ENCODE results near the gene STAC2.
"Not testable (repeated sequence)": the region's sequence is repeated elsewhere in the genome, so short reads cannot be mapped to it uniquely, and the experiment has no call there.

STAC2 gene, protein sequence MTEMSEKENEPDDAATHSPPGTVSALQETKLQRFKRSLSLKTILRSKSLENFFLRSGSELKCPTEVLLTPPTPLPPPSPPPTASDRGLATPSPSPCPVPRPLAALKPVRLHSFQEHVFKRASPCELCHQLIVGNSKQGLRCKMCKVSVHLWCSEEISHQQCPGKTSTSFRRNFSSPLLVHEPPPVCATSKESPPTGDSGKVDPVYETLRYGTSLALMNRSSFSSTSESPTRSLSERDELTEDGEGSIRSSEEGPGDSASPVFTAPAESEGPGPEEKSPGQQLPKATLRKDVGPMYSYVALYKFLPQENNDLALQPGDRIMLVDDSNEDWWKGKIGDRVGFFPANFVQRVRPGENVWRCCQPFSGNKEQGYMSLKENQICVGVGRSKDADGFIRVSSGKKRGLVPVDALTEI

DNA sequence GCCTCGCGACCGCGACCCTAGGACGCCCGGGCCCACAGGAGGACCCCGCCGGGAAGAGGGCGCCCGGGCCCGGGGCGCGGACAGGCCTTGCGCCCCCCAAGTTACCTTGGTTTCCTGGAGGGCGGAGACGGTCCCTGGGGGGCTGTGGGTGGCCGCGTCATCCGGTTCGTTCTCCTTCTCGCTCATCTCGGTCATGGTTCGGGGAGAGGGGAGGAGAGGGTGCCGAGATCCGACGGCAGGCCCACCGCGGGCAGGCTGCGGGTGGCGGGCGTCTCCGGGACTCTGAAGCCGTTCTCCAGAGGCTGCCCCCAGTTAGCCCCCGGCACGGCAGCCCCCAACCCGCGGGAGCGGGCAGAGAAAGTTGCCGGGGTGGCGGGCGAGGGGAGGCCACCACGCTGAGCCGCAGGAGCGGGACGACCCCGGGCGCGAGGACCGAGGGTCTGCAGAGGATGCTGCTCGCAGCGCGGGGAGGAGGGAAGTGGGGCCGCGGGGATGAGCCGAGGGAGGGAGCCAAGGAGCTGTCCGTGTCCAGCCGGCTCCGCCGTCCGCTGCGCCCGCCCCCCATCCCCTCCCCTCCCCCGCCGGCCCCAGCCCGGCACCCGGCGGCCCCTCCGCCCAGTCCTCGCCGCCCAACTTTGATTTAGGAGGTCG lies at the start of gene STAC2:
STAC2 (minus strand) TSS at position 638 of the 651 bp plus-strand sequence; CDS start at position 195, 443 bp downstream.
- DNase-seq, result no peak

DNA sequence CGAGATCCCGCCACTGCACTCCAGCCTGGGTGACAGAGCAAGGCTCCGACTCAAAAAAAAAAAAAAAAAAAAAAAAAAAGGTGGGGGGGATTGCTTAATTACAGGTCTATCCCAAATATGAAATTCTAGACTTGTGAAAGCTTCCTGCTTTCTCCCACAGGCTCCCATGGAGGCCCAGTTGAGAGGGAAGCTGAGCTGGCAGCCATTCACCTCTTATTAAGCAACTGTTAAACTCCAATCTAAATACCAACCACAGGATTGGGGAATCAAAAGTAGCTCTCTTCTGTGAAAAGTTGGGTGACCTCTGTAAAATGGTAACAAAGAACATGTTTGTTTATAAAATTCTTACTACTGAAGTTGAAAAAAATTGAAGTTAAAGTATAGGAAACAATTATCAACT lies 45.8 kb upstream of the STAC2 start:
- DNase-seq, result no peak

DNA sequence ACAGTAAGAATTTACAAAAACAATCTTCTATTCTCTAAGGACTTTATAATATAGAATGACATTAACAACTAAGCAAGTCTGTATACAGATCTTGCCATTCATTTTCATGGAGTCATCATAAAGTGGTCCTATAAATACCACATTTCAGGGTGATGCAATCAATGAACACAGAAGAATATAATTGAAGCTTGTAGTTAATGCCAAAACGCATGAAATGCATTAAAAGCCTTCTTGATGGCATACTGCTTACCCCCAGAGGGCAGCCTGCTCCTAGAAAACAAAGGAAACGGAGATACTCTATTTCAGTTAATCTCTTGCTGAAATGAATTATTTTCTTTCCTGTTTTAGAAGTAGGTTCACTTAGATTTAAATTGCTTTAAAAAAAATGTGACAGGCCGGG lies 45.2 kb upstream of the STAC2 start:
- no peak for DNase-seq

DNA sequence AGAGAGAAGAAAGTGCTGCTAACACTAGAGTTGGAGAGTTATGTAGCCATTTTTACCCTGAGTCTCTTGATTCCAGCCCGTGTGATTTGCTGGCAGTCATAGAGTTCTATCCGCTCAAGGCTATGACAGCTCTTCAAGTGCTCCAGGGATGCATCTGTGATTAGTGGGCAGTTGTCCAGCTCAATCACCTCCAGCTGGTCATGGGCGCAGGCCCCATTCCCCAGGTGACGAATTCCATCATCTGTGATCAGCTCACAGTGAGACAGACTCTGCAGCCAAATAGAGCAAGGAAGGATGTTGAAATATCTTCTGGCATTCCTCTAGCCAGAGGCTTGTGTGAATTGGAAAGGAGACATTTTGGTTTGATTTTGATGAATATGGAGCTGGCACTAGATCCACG lies 38.4 kb upstream of the STAC2 start:
- DNase-seq, result no peak

DNA sequence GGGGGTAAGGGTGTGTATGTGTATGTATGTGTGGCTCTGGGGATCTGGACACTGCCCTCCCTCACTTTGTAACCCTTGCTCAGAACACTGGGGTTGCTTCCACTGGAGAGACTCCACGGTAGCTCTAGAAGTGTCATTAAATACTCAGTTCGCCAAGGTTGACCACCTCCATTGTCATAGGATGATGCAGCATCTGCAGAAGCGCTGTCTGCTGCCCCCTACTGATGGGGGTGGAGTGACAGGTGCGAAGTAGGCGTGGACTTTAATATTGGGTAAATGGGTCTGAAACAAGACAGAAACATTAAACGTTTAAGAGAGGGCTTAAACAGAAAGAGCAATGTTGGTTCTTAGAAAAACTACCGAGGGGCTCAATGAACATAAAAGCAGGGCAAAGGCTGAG lies 35.5 kb upstream of the STAC2 start:
- DNase-seq, result no peak

DNA sequence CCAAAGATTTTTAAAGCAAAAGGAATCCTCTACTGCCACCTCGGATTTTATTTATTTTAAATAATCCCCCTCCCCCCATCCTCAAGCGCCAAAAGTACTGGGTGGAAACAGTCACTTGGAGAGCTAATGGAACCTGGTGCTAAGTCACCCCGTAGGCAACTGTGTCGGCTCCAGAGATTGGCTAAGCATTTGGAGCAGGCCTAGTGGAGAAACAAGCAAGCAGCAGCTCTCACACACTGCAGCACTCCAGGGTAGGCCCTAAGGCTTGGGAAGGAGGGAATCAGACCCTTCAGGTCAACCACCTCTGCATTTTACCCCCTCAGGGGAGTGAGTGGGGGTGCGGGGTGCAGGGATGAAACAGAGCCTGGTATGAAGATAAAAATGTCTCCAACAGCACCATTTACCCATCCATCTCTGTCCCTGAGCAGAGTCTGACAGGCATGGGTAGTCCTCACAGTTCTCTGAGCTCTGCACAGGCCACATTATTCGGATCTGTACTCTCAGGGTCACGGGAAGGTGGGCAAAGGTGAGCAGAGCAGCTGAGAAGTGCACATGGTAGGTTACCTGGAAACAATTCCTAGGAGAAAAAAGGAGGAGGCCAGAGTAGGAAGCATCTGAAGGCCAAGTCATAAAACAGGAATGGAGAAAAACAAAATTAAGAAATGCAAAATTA lies 27.2 kb upstream of the STAC2 start:
- DNase-seq, result no peak

DNA sequence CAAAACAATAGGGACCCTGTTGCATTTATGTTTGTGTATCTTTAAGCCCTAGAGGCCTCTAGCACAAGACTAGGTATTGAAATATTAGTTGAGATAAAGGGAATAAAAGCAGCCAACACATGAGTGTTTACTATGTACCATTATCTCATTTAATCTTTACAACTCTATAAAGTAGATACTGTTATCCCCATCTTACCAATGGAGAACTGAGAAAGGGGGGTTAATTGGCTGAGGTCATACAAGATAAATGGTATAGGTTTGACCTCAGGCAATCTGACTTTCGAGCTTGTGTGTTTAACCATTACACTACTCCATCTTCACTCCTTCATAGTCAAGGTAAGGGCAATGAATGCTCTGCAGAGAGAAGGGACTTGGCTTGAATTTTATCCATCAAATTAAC lies 26.3 kb upstream of the STAC2 start:
- no peak for DNase-seq

DNA sequence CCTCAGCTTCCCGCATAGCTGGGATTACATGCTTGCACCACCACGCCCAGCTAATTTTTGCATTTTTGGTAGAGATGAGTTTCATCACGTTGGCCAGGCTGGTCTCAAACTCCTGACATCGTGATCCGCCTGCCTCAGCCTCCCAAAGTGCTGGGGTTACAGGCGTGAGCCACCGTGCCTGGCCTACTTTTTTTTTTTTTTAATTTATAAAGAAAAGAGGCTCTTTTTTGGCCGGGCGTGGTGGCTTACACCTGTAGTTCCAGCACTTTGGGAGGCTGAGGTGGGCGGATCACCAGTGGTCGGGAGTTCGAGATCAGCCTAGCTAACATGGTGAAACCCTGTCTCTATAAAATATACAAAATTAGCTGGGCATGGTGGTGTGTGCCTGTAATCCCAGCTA lies 24.3 kb upstream of the STAC2 start:
- not testable (repeated sequence) for DNase-seq

DNA sequence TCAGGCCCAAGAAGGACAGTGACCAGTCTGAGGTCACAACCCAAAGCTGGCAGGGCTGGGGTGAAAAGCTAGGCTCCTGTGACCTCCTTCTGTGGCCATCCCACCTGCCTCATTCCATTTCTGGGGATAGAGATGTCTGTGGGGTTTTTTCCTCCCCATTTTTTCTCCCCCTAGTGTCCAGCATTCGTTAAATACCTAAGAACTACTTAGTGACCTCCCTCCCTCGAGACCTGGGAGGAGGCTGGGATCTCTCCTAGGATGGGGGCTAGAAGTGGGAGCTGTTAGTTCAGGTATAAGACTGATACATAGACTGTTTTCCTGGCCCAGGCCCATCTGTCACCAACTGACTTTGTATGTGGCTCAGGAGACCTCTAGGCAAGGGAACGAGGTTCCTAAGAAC lies 20.5 kb upstream of the STAC2 start:
- DNase-seq, result no peak

DNA sequence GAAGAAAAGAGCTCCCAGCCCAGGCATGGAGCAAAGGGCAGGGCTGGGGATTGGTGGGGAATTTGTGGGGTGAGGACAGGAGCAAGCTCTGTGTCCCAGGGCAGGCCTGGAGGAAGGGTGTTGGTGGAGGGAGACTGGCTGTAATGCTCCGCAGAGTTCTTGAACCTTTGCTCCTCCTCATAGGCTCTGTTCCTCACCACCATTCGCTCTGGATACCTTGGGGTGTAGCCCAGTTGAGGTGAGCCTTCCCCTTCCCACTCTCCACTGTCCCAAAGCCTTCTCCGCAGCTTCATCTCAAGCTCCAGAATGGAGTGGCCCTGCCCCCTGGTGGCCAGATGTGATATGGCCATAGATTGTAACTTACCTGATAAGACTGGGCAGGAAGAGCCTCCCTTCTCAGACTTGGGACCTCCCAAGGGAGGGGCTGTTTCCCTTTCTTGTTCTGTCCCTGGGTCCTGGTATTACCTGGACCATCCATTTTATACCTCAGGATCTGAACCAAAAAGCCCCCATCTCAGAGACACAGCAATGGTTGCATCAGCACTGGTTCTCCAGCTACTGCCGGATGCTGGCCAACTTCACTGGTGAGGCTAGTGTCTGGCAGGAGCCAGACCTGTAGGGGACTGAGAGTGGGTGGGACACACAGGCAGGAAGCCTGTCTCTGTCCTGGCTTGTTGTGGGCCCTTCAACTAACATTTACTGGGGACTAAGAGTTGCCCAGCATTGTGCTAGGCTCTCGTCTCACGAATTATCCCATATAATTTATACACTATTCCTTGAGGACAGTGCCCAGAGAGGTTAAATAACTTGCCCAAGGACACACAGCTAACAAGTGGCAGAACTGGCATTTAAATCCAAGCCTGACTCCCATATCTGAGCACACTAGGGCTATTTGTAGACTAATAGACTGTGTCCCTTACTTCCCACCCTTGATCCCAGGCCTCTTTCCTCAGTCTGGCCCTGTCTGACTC lies 19.1 kb upstream of the STAC2 start:
- peak; percentile 76 for DNase-seq

DNA sequence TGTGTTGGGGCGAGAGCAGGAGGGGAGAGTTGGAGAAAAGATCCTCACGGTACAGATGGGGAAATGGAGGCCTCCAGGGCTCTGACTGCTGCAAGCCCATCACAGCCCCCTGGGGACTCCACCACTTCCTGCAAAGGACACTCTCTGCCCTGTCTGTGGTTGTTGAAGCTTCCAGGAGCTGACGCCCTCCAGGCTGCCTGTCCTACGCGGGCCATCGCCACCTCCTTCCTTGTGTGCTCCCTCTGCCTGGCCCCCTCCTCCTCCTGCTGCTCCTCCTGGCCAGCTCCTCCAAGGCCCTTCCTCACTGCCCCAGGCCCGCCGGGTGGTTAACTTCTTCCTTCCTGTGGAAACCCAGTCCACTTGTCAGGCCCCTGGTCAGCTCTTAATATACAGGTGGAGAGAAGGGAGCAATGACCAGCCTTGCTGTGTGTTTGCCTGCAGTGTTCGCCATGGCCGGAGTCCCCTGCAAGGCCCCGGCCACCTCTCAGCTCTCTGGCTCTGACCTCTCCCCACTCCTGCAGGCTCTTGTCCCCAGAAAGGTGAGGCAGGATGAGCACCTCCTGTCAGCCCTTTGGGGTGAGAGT lies 18.4 kb upstream of the STAC2 start:
- no peak for DNase-seq

DNA sequence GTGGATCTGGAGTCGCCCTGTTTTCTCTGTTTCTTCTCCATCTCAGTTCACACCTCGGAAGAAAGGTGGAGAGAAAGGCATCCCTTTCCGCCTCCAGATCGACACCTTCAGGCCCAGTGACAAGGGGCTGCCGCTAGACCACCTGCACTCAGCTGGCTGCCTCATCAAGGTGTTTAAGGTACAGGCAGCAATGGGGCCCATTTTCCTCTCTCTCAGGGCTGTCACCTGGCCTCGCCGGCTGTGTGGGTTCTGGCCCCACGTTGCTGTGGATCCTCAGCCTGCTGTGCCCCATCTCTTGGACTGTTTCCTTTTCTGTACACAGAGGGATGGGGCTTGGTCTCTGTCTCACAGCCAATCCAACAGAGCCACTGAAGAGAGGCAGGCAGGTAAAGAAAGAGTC lies 17.4 kb upstream of the STAC2 start:
- DNase-seq, result no peak

DNA sequence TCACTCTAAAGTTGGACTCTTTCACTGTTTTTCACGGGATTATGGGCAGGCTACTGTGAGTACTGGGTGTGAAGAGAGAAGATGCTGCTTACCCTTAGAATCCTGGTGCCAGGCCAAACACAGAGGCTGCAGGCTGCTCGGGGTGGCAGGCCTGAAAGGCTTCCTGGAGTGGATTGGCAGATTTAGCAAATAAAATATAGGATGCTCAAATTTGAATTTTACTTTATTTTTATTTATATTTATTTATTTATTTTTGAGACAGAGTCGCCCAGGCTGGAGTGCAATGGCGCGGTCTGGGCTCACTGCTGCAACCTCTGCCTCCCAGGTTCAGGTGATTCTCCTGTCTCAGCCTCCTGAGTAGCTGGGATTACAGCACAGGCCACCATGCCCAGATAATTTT lies 14.9 kb upstream of the STAC2 start:
- DNase-seq, result no peak

DNA sequence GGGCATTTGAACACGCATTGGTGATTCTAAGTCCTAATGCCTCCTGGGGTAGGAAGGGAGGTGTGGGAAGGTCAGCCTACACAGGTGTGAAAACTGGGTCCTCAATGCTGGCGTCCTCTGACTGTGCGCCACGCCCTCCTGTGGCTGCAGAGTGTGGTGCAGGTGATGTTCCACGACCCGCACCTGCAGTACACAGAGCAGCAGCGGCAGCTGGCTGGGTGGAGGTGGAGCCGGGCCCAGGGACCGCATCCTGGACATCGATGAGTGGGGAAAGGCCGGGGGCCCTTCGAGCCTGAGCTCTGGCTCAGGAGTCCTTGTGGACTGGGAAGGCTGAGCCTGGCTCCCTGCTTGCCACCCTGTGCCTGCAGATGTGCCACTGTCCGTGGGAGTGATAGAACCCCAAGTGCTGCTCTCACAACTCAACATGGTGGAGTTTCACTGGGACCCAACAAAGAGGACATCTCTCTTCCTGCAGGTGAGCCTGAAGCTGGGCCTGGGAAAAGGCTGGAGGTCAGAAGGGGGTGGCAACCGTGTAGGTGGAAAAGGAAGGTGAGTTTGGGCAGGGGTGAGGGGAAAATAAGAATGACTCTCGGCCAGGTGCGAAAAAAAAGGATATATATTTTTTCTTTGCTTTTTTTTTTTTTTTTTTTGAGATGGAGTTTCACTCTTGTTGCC lies 14.0 kb upstream of the STAC2 start:
- peak; percentile 49 for DNase-seq

DNA sequence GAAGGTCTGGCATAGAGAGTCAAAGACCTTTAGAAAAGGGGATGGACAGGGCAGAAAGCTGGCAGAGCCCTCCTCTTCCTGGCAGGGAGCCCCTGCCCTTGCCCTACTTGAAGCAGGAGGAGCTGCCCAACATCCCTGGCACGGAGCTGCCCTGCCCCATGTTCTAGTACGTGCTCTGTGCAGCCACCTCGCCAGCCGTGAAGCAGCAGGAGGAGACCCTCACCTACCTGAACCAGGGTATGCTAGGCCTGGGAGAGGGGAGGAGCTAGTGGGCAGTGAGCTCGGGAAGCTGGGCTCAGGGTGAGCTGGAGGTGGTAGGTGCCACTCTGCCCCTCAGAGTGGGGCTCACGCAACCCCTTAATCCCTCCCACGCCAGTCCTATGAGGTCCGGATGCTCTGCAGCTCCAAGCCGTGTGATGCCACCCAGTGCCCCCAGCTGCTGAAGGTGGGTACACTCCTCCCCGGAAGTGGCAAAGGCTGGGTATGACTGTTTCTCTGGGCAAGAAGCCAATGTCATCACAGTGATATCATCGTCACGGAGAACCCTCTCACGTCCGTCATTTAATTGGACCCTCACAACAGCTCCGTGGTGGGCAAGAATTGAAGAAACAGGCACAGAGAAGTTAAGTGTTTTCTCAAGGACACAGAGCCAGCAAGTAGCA lies 12.7 kb upstream of the STAC2 start:
- DNase-seq, result peak; percentile 69

DNA sequence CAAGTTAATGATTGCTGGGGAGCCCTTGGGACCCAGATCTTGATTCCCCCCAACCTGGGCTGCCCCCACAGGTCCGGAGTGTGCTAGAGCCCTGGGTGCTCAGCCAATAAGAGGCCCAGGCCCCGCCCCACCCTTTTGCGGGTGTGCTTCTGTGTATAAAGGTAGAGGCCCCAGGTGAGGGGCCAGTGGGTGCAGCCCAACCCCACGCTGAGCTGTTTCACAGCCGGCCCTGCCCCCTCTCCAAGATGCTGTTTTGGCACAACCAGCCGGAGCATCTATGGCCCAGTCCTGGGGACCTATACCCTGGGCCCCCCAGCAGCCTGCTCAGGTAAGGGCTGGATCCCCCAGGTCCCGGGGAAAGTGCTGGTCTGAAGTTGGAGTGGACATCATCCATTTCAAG lies 11.8 kb upstream of the STAC2 start:
- no peak for DNase-seq

DNA sequence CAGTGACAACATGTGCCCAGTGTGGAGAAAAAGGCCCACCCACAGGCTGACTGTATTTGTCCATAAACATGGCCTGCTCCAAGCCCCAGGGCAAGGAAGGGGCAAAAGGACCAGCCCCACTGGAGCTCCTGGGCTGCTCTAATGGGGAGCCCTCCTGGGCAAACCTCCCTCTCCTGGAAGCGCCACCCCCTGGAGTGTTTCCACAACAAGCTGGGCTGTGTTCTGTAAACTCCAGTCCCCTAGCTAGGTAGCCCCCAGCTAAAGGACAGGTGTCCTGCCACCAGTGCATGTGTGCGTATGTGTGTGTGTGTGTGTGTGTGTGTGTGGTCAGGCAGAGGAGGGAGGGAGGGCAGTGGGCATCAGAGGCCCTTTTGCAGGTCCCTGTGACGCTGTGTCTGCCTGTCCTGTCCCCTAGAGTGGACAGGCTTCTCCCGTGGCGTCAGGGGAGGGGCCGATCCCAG lies 11.3 kb upstream of the STAC2 start:
- DNase-seq, result no peak

DNA sequence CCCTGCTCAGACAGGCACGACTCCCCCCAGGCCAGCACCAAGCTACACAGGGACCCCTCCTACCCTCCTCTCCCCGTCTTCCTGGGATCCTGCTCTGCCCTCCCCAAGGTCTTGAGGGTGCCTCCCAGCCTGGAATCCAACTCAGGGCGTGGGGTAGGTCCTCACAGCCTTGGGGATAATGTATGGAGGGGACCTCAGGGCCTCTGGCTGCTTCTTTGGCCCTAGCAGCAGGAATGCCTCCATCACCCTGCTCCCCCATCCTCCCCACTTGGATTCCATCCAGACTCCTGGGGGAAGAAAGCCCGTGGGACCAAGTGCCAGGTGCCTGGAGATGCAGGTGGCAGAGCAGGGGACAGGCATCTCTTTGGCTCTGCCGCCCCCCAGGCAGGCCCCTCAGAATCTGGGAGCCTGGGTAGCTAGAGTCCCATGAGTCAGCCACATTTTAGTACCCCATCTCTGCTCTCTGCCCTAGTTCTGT lies 10.7 kb upstream of the STAC2 start:
- DNase-seq, result no peak

DNA sequence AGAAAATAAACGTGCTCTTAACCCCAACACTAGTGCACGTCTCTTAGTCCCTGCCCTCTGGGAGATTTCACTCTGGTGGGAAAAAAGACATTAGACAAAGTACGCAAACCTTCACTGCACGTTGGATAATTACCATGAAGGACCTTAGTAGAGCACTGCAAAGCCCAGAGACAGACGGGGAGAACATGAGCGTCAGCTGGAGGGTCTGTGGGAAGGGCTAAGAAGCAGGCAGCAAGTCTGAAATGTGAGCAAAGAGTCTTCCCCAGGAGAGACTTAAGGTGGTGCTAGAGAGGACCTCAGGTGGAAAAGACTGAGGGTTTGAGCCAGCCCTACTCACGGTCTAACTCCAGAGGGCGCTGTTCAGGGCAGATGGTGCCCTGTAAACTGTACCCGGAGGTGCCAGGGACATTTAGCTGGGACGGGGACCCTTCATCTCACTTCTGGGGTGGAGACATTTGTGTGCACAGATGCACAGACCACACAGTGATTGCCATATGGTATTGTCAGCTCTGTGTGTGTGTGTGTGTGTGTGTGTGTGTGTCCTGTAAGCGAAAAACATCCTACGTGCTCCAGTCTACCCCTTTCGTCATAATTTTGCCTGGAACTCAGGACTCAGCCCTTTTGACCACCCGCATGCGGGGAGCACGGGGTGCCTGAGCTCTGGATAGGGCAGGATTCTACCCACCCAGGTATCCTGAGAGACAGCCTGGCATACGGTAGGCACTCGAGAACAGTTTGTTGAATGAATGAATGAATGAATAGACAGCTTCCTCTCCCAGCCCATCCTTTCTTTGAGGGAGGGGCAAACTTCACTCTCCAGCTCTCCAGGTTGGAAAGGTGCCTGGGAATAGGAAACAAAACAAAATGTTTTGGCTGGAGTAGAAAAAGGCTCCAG lies 10.1 kb upstream of the STAC2 start:
- no peak for DNase-seq

Measured in activated CD4-positive, alpha-beta T cell treated with anti-CD3 and anti-CD28 coated beads for 1 hour (primary cell).